ENCODE data around the gene SUFU. TPM values are rescaled to one million over a fixed set of nuclear protein-coding genes. Genes with fewer than 3 reads are reported as not detected.
"Not testable (repeated sequence)": the region's sequence is repeated elsewhere in the genome, so short reads cannot be mapped to it uniquely, and the experiment has no call there.

The SUFU gene
- total RNA-seq (ENCODE audit: low replicate concordance), result 18.5 and 29.4 TPM in 2 replicates
- long read RNA-seq, partial matches to known transcripts, result 0 of 12 reads
- long read RNA-seq, other reads (novel, unspliced or antisense), result 12 of 12 reads

DNA sequence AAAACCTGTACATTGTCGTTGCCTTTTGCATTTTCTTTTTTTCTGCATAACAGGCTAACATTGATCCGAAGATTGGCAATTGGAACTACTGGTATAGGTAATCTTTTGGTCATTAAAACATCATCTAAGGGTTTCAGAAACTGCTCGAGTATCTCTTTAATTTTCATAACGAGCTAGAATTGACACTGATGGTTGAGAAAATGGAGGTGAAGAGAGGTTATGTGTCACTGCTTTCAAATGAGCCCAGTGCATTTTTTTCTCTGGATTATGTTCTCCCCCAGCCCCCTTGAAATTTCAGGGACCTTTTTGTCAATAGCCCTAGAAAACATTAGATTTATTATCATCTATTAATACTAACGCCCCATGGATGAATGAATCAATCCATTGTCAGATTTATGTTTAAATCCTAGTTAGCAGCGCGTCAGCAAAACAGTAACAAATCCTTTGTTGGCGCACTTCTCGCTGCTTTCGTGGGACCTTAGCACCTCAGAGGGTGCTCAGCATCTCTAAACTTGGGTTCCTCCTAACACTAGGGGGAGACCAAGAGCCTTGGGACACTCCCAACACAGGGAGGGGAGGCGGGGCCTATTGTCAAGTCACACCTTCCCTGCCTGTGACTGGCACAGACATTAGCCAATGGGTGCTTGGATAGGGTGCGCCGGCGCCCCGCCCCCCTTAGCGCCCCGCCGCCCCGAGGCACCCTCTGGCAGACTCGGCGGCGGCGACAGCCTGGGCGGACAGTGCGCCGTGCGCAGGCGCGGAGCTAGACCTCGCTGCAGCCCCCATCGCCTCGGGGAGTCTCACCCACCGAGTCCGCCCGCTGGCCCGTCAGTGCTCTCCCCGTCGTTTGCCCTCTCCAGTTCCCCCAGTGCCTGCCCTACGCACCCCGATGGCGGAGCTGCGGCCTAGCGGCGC, at the start of gene SUFU:
Gene SUFU, plus strand, starts transcription at position 709 of the 915 bp plus-strand sequence. Its CDS starts 181 bp downstream, at position 890.
- TF ChIP-seq, protein P1, sequence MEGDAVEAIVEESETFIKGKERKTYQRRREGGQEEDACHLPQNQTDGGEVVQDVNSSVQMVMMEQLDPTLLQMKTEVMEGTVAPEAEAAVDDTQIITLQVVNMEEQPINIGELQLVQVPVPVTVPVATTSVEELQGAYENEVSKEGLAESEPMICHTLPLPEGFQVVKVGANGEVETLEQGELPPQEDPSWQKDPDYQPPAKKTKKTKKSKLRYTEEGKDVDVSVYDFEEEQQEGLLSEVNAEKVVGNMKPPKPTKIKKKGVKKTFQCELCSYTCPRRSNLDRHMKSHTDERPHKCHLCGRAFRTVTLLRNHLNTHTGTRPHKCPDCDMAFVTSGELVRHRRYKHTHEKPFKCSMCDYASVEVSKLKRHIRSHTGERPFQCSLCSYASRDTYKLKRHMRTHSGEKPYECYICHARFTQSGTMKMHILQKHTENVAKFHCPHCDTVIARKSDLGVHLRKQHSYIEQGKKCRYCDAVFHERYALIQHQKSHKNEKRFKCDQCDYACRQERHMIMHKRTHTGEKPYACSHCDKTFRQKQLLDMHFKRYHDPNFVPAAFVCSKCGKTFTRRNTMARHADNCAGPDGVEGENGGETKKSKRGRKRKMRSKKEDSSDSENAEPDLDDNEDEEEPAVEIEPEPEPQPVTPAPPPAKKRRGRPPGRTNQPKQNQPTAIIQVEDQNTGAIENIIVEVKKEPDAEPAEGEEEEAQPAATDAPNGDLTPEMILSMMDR (conservative IDR thresholded peaks at IDR 0.05), result peak; percentile 94
- H3K9me3 Mint-ChIP-seq, result no peaks in the 10 kb centered on the region
- DNase-seq (ENCODE audit: extremely low spot score, unreplicated experiment), result peak; percentile 98
- peaks cover 7% of the 10 kb centered on the region for H3K36me3 Mint-ChIP-seq
- peak within 1 kb of the TSS; percentile 85 for H3K27ac Mint-ChIP-seq
- H3K4me3 Mint-ChIP-seq, result no peak within 1 kb of the TSS
- H3K27me3 Mint-ChIP-seq, result no peaks in the 10 kb centered on the region
- peaks cover 33% of the 10 kb centered on the region for H3K4me1 Mint-ChIP-seq (ENCODE audit: unreplicated experiment)

DNA sequence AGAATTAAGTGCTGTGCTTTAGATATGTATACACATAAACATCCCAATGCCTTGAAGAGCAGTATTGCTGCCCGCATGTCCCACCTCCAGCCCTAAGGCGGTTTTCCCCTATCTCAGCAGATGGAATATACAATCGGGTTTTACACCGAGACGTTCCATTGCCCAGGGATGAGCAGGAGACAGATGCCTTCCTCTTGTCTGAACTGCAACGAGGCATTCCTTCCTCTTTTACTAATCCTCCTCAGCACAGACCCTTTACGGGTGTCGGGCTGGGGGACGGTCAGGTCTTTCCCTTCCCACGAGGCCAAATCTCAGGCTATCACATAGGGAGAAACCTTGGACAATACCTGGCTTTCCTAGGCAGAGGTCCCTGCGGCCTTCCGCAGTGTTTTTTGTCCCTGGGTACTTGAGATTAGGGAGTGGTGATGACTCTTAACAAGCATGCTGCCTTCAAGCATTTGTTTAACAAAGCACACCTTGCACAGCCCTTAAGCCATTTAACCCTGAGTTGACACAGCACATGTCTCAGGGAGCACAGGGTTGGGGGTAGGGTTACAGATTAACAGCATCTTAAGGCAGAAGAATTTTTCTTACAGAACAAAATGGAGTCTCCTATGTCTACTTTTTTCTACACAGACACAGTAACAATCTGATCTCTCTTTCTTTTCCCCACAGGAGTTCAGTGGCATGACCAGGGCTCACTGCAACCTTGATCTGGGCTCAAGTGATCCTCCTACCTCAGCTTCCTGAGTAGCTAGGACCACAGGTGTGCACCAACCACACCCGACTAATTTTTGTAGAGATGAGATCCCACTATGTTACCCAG, 48.9 kb upstream of the SUFU start:
- not testable (repeated sequence) for H3K4me1 Mint-ChIP-seq (ENCODE audit: unreplicated experiment); H3K9me3 Mint-ChIP-seq; H3K36me3 Mint-ChIP-seq; DNase-seq (ENCODE audit: extremely low spot score, unreplicated experiment); H3K27me3 Mint-ChIP-seq
- peak overlapping the region; percentile 47 for H3K4me3 Mint-ChIP-seq
- H3K27ac Mint-ChIP-seq, result peak overlapping the region; percentile 89

DNA sequence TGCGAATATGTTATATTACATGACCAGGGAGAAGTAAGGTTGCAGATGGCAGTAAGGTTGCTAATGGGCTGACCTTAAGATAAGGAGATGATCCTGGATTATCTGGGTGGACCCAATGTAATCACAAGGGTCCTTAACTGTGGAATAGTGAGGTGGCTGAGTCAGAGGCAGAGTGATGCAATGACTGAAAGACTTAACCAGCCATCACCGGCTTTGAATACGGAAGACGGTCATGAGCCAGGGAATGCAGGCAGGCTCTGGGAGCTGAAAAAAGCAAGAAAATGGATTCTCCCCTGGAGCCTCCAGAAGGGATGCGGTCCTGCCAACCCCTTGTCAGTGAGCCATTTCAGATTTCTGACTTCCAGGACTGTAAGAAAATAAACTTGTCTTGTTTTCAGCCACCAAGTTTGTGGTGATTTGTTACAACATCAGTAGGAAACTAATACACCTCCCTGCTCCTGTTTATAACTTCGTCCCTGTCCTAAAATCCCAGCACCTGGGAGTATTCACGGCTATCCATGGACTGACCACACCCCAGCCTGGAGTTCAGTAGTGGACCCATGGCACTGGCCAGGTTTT, 47.8 kb upstream of the SUFU start:
- H3K36me3 Mint-ChIP-seq, result no peaks in the 10 kb centered on the region
- no peak for DNase-seq (ENCODE audit: extremely low spot score, unreplicated experiment)
- H3K27ac Mint-ChIP-seq, result no peak overlapping the region
- peaks cover 9% of the 10 kb centered on the region for H3K4me1 Mint-ChIP-seq (ENCODE audit: unreplicated experiment)
- H3K27me3 Mint-ChIP-seq, result no peaks in the 10 kb centered on the region
- no peaks in the 10 kb centered on the region for H3K9me3 Mint-ChIP-seq
- TF ChIP-seq, protein P1 (conservative IDR thresholded peaks at IDR 0.05), result no peak
- no peak overlapping the region for H3K4me3 Mint-ChIP-seq

DNA sequence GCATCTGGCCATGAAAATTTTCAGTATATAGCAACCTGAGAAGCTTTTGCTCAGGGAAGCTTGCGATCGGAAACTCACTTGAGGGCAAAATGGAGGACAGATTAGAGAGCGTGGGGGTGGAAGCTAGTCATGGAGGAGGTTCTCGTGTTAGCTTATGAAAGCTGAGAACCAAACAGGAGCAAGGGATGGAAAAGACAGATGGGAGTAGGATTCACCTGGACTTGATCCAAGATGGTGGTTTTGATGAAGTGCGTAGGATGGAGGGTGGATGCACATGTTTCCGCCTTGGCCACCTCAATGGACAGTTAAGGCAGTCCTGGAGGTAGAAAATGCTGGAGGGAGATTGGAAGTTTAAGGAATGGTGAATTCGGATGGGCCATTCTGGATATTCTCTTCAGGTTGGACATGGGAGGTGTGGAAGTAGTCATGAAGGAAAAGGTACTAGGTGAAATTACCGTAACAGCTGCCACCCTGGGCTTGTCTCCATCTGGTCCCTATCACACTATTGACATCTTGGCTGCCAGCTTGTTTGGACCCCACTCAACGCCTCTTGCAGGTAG, 46.1 kb upstream of the SUFU start:
- TF ChIP-seq, protein P1 (conservative IDR thresholded peaks at IDR 0.05), result no peak
- Mint-ChIP-seq H3K4me3 (no peak overlapping the region), H3K4me1 (ENCODE audit: unreplicated experiment) (peaks cover 22% of the 10 kb centered on the region), H3K36me3 (no peaks in the 10 kb centered on the region), H3K27me3 (no peaks in the 10 kb centered on the region), H3K9me3 (no peaks in the 10 kb centered on the region), H3K27ac (no peak overlapping the region)
- no peak for DNase-seq (ENCODE audit: extremely low spot score, unreplicated experiment)

DNA sequence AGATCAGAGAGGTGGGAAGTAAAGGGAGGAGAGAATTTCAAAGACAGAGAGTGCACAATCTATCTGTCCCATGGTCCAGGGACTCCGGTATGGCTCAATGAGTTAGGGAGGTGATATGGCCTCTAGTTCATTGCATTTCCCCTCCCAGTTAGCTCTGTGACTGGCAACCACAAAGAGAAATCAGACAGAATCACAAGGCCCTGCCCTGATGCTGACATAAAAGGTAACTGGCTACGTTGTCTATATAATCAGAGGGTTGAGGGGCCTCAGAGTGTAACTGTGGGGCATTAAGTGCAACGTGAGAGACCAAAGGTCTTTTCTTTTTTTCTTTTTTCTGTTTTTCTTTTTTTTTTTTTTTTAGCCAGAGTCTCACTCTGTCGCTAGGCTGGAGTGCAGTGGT, 45.1 kb upstream of the SUFU start:
- Mint-ChIP-seq H3K27me3 (peaks cover 2% of the 10 kb centered on the region), H3K27ac (no peak overlapping the region), H3K4me3 (no peak overlapping the region), H3K4me1 (ENCODE audit: unreplicated experiment) (peaks cover 23% of the 10 kb centered on the region), H3K36me3 (peaks cover 2% of the 10 kb centered on the region), H3K9me3 (no peaks in the 10 kb centered on the region)
- no peak for DNase-seq (ENCODE audit: extremely low spot score, unreplicated experiment)
- TF ChIP-seq, protein P1 (conservative IDR thresholded peaks at IDR 0.05), result no peak

Measured in type B pancreatic cell (in vitro differentiated cells).